ENCODE results near the gene CSDE1. TPM values are rescaled to one million over a fixed set of nuclear protein-coding genes. Genes with fewer than 3 reads are reported as not detected.

Gene CSDE1
- total RNA-seq, 1 experiment from 2014 or later = 362 TPM

GRCh38 chr1:114685851-114686250, 71.9 kb downstream of the CSDE1 start:
- H3K4me3 Mint-ChIP-seq (ENCODE audit: low read depth, unreplicated experiment) = no peak overlapping the region
- H3K27ac Mint-ChIP-seq (ENCODE audit: unreplicated experiment) = no peak overlapping the region
- no peaks in the 10 kb centered on the region for H3K9me3 Mint-ChIP-seq (ENCODE audit: low read depth, unreplicated experiment)
- CTCF ChIA-PET = no interaction called here
- no peaks in the 10 kb centered on the region for H3K4me1 Mint-ChIP-seq (ENCODE audit: low read depth, unreplicated experiment)
- DNase-seq = no peak
- TF ChIP-seq CTCF (IDR thresholded peaks at IDR 0.05; ENCODE audit: unreplicated experiment) = no peak
- no TSS peak for BruUV-seq (replicated peaks)
- H3K36me3 Mint-ChIP-seq (ENCODE audit: insufficient read depth, unreplicated experiment) = no peaks in the 10 kb centered on the region
- H3K27me3 Mint-ChIP-seq (ENCODE audit: unreplicated experiment) = peaks cover 79% of the 10 kb centered on the region
- intact Hi-C loops (cut with micrococcal nuclease; ENCODE audit: unreplicated experiment) = no loop called here

- DNase-seq = no peak
- CTCF ChIA-PET = interaction anchor here (0.8 kb wide), 1 partner anchor 1658 kb away, joined by 6 read pairs; no protein-coding TSS in a partner anchor
- Mint-ChIP-seq H3K36me3 (ENCODE audit: insufficient read depth, unreplicated experiment) (no peaks in the 10 kb centered on the region), H3K9me3 (ENCODE audit: low read depth, unreplicated experiment) (no peaks in the 10 kb centered on the region), H3K27ac (ENCODE audit: unreplicated experiment) (no peak overlapping the region), H3K4me1 (ENCODE audit: low read depth, unreplicated experiment) (no peaks in the 10 kb centered on the region), H3K27me3 (ENCODE audit: unreplicated experiment) (peaks cover 49% of the 10 kb centered on the region), H3K4me3 (ENCODE audit: low read depth, unreplicated experiment) (no peak overlapping the region)
- no TSS peak for BruUV-seq (replicated peaks)
- no peak for TF ChIP-seq CTCF (IDR thresholded peaks at IDR 0.05; ENCODE audit: unreplicated experiment)
- intact Hi-C loops (cut with micrococcal nuclease; ENCODE audit: unreplicated experiment) = no loop called here
Measured at GRCh38 chr1:114677691-114678090, 80.1 kb downstream of the CSDE1 start.

GRCh38 chr1:114676115-114676514, 81.7 kb downstream of the CSDE1 start:
- Mint-ChIP-seq H3K4me3 (ENCODE audit: low read depth, unreplicated experiment) (no peak overlapping the region), H3K27me3 (ENCODE audit: unreplicated experiment) (peaks cover 45% of the 10 kb centered on the region), H3K4me1 (ENCODE audit: low read depth, unreplicated experiment) (peaks cover 8% of the 10 kb centered on the region), H3K9me3 (ENCODE audit: low read depth, unreplicated experiment) (no peaks in the 10 kb centered on the region), H3K27ac (ENCODE audit: unreplicated experiment) (no peak overlapping the region), H3K36me3 (ENCODE audit: insufficient read depth, unreplicated experiment) (no peaks in the 10 kb centered on the region)
- BruUV-seq (replicated peaks) = no TSS peak
- CTCF ChIA-PET = no interaction called here
- no peak for TF ChIP-seq CTCF (IDR thresholded peaks at IDR 0.05; ENCODE audit: unreplicated experiment)
- intact Hi-C loops (cut with micrococcal nuclease; ENCODE audit: unreplicated experiment) = no loop called here
- no peak for DNase-seq

GRCh38 chr1:114671939-114672275, 85.9 kb downstream of the CSDE1 start:
- Mint-ChIP-seq H3K4me1 (ENCODE audit: low read depth, unreplicated experiment) (peaks cover 8% of the 10 kb centered on the region), H3K36me3 (ENCODE audit: insufficient read depth, unreplicated experiment) (peaks cover 12% of the 10 kb centered on the region), H3K27me3 (ENCODE audit: unreplicated experiment) (peaks cover 27% of the 10 kb centered on the region), H3K9me3 (ENCODE audit: low read depth, unreplicated experiment) (no peaks in the 10 kb centered on the region), H3K27ac (ENCODE audit: unreplicated experiment) (no peak overlapping the region), H3K4me3 (ENCODE audit: low read depth, unreplicated experiment) (peak overlapping the region; percentile 19)
- BruUV-seq (replicated peaks) = no TSS peak
- peak; percentile 2 for DNase-seq
- CTCF ChIA-PET = interaction anchor here (0.6 to 1.1 kb wide), 3 partner anchors 325 to 1853 kb away, joined by 3 to 5 read pairs (median 3); no protein-coding TSS in a partner anchor
- TF ChIP-seq CTCF (IDR thresholded peaks at IDR 0.05; ENCODE audit: unreplicated experiment) = no peak
- intact Hi-C loops (cut with micrococcal nuclease; ENCODE audit: unreplicated experiment) = loop anchor here (2.0 kb wide), 2 partner anchors 51 to 325 kb away; no protein-coding TSS in a partner anchor
